Gastroesophageal sphincter (tissue), 4 donors: ENCODE data around the gene ING1. TPM values are rescaled to one million over a fixed set of nuclear protein-coding genes. Genes with fewer than 3 reads are reported as not detected.
A peak's percentile ranks its signal among the peaks of the same experiment; 100 is the strongest.

Experiments
- ATAC-seq: fragments of 150-250 bp; one replicate; pipeline ENCODE4 v1.9.1; 2016; ENCODE audit warnings: mild to moderate bottlenecking, moderate library complexity
- H3K27ac ChIP-seq, 4 donors: fragments of 200-600 bp; sonication (generic) in 3 of 4; 1 replicate in 3 of 4; 2 replicates in 1 of 4; pipeline ENCODE4 v1.5.1; 2016 to 2019
- H3K27me3 ChIP-seq: fragments of 200-600 bp; sonication (generic); one replicate; pipeline ENCODE4 v1.5.1; 2019
- H3K36me3 ChIP-seq, 2 donors: fragments of 200-600 bp; sonication (generic); one replicate each; pipeline ENCODE4 v1.5.1; 2019; ENCODE audit warnings: control low read depth in 1 of 2
- H3K4me1 ChIP-seq, 3 donors: fragments of 200-600 bp; sonication (generic); 1 replicate in 2 of 3; 2 replicates in 1 of 3; pipeline ENCODE4 v1.5.1; 2016 to 2019; ENCODE audit warnings: control low read depth in 2 of 3
- H3K4me3 ChIP-seq, 2 donors: fragments of 200-600 bp; sonication (generic); one replicate each; pipeline ENCODE4 v1.5.1; 2019; ENCODE audit warnings: mild to moderate bottlenecking in 1 of 2, moderate library complexity in 1 of 2
- H3K9me3 ChIP-seq, 3 donors: fragments of 200-600 bp; sonication (generic); one replicate each; pipeline ENCODE4 v1.5.1; 2017 to 2019; ENCODE audit warnings: control low read depth in 2 of 3
- EP300 ChIP-seq: sonication (generic); formaldehyde crosslinking; IDR thresholded peaks from one replicate; pipeline ENCODE4 v1.6.1; 2017; ENCODE audit warnings: antibody characterized with exemption, mild to moderate bottlenecking
- POLR2A ChIP-seq, 2 donors: fragments of 450-650 bp; IDR thresholded peaks; one replicate each; pipeline ENCODE4 v1.6.1; 2017; ENCODE audit warnings: antibody characterized with exemption in 2 of 2, mild to moderate bottlenecking in 2 of 2, moderate library complexity in 1 of 2
- POLR2AphosphoS5 ChIP-seq: sonication (generic); formaldehyde crosslinking; IDR thresholded peaks from one replicate; pipeline ENCODE4 v1.6.1; 2017; ENCODE audit warnings: antibody characterized with exemption
- WGBS, 2 donors: methylation state at CpG; one replicate each; pipeline ENCODE4 v1.1.5; 2018; ENCODE audit warnings: low coverage in 1 of 2; 5-methylcytosine and 5-hydroxymethylcytosine counted together
- total RNA-seq, 4 donors: library from RNA; depleted of rRNA; stranded (reverse); fragments of >200 nt; gene quantifications; one replicate each; pipeline ENCODE4 v1.1.0, GENCODE V29; 2016
- TF ChIP-seq, protein P1 (sequence below), 4 experiments: fragments of 200-600 bp in 2 of 4; fragments of 450-650 bp in 2 of 4; sonication (generic) in 1 of 4; IDR thresholded peaks; one replicate each; pipeline ENCODE4 v1.5.1; 2017 to 2019; ENCODE audit warnings: antibody characterized with exemption in 4 of 4, mild to moderate bottlenecking in 2 of 4, moderate library complexity in 2 of 4

ING1 gene
- total RNA-seq, 4 donors from 2014 or later = 16.2 to 29.0 (median 22.7) TPM

DNA sequence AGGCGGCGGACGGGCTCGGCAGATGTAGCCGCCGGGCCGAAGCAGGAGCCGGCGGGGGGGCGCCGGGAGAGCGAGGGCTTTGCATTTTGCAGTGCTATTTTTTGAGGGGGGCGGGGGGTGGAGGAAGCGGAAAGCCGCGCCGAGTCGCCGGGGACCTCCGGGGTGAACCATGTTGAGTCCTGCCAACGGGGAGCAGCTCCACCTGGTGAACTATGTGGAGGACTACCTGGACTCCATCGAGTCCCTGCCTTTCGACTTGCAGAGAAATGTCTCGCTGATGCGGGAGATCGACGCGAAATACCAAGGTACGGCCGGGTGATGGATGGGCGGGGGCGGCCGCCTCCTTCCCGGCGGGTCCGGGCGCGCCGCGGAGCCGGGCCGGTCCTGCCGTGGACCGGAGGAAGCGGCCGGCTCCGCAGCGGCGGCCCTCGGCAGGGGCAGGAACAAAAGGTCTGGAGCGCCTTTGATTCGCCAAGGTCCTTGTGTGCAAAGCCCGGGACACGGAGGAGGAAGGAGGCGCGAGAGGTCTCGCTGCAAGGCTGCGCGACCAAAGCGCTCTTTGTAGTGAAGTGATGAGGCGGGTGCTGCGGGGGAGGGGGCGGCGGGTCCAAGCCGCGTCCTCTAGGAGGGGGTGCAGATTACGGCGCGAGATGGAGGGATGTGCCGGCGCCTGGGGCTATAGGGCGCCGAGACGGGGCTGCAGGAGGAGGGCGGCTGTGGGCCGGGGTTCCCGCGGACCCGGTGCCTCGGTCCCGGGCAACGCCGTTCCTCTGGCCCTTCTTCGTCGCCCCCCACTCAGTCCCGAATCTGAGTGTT, 689 bp downstream of the ING1 start:
- Histone ChIP-seq H3K4me3 (peak overlapping the region; percentile 85 to 91), H3K36me3 (peaks cover 0 to 3% of the 10 kb centered on the region in 2 donors), H3K27me3 (no peaks in the 10 kb centered on the region), H3K4me1 (peaks cover 2 to 42% (median 21%) of the 10 kb centered on the region in 3 donors), H3K9me3 (no peaks in the 10 kb centered on the region), H3K27ac (peak overlapping the region; percentile 87 to 100 (median 100))
- 0 to 10% methylated on average over 6 of the region's 86 CpGs for WGBS, 2 donors
- TF ChIP-seq POLR2A (IDR thresholded peaks at IDR 0.05) (no peak), POLR2AphosphoS5 (no peak), EP300 (no peak)
- TF ChIP-seq, protein P1, sequence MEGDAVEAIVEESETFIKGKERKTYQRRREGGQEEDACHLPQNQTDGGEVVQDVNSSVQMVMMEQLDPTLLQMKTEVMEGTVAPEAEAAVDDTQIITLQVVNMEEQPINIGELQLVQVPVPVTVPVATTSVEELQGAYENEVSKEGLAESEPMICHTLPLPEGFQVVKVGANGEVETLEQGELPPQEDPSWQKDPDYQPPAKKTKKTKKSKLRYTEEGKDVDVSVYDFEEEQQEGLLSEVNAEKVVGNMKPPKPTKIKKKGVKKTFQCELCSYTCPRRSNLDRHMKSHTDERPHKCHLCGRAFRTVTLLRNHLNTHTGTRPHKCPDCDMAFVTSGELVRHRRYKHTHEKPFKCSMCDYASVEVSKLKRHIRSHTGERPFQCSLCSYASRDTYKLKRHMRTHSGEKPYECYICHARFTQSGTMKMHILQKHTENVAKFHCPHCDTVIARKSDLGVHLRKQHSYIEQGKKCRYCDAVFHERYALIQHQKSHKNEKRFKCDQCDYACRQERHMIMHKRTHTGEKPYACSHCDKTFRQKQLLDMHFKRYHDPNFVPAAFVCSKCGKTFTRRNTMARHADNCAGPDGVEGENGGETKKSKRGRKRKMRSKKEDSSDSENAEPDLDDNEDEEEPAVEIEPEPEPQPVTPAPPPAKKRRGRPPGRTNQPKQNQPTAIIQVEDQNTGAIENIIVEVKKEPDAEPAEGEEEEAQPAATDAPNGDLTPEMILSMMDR (IDR thresholded peaks at IDR 0.05) = no peak
- no peak for ATAC-seq

DNA sequence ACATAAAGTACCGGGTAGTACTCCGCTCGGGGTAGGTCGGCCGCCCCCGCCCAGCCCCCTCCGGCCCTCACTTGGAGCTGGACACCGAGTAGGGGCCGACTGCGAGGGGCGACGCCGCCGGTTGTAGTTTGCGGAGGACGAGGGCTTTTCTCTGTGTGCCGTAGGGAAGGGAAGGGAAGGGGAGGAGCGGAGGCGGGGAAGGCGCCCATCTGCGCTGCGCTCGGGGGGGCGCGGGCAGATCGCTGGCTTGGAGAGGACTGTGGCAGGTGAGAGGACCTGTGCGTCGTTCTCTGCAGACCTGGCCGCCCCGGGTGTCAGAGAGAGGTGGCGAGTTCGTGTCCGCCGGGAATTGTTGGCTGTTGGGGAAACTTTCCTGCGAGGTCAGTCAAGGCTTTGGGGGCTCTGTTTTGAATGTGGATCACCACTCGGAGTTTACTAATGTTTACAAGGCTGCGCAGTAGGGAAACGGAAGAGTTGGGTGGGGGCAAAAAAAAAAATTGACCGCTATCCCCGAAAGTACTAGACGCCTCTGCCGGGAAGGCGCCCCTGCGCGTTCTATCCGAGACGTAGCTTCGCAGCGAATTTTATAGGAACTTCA, 1.4 kb downstream of the ING1 start:
- peaks cover 2 to 42% (median 21%) of the 10 kb centered on the region in 3 donors for H3K4me1 ChIP-seq
- H3K27me3 ChIP-seq = no peaks in the 10 kb centered on the region
- H3K36me3 ChIP-seq = peaks cover 0 to 10% of the 10 kb centered on the region in 2 donors
- H3K9me3 ChIP-seq = no peaks in the 10 kb centered on the region
- H3K4me3 ChIP-seq = peak overlapping the region; percentile 85 to 91
- TF ChIP-seq POLR2AphosphoS5 (peak; percentile 100), POLR2A (IDR thresholded peaks at IDR 0.05) (peak; percentile 99 to 100), EP300 (no peak)
- TF ChIP-seq, protein P1 (IDR thresholded peaks at IDR 0.05) = peak in 2 of 4 experiments; percentile 18 to 39
- ATAC-seq = no peak
- H3K27ac ChIP-seq = peak overlapping the region; percentile 87 to 100 (median 100)
- 0% methylated on average over 14 of the region's 49 CpGs; no CpG with 5 or more reads in 1 of the 2 donors for WGBS, 2 donors

DNA sequence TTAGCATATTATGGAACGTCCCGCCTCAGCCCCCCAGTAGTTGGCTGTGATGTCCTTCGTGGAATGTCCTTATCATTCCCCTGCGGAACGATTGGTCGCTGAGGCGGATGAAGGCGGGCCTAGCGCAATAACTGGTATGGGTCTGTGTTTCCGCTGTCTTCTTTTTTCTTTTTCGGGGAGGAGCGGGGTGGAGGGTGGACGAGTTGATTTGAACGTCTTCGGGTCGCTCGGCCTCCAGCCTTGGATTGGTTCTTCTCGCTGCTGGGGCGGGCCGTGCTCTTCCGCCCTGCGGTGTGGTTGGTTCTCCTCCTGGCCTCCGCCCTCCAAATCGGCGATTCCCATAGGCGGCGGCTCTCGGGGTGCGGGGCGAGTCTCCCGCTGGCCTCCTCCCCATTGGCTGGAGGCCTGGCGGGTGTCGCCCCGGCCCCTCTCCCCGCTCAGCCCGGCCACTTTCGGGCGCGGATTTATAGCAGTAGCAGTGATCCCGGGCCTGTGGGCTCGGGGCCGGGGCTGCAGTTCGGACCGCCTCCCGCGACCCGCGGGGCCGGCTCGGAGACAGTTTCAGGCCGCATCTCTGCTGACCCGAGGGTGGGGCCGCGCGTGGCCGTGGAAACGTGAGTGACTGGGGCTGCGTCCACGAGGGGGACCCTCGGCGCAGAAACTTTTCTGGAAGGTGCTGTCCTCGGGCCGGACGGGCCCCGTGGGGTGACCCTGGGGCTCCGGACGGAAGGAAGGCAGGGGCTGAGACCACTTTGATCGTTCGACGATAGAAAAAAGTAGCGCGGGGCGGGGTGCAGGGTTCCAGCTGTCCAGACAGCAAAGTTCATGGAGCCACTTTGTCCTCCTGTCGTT, 2.1 kb downstream of the ING1 start:
- Histone ChIP-seq H3K9me3 (no peaks in the 10 kb centered on the region), H3K27ac (peak overlapping the region; percentile 90 to 100 (median 100)), H3K36me3 (peaks cover 0 to 15% of the 10 kb centered on the region in 2 donors), H3K27me3 (no peaks in the 10 kb centered on the region), H3K4me1 (peaks cover 2 to 40% (median 21%) of the 10 kb centered on the region in 3 donors), H3K4me3 (peak overlapping the region; percentile 68 to 91)
- TF ChIP-seq POLR2AphosphoS5 = peak; percentile 85
- TF ChIP-seq, protein P1 (IDR thresholded peaks at IDR 0.05) = peak in 3 of 4 experiments; percentile 30 to 42 (median 31)
- TF ChIP-seq EP300 = no peak
- peak; percentile 95 to 97 for TF ChIP-seq POLR2A (IDR thresholded peaks at IDR 0.05)
- 0 to 1% methylated on average over 3 to 13 of the region's 74 CpGs for WGBS, 2 donors
- peak; percentile 76 for ATAC-seq

DNA sequence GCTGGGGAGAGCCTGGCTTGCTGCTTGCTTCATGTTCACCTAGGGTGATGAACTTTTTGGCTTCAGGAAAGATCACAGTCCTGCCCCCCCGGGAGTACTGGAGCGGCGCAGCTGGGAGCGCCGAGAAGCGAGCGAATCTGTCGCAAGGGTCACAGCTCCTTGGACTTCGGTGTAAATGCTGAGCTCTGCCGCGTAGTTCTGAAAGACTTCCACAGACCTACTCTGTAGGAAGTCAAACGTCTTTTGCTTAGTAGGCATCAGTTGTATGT, 2.7 kb downstream of the ING1 start:
- H3K4me3 ChIP-seq = peak overlapping the region; percentile 68 to 91
- H3K4me1 ChIP-seq = peaks cover 2 to 35% (median 21%) of the 10 kb centered on the region in 3 donors
- no peak for TF ChIP-seq EP300
- TF ChIP-seq POLR2A (IDR thresholded peaks at IDR 0.05) = no peak
- TF ChIP-seq, protein P1 (IDR thresholded peaks at IDR 0.05) = no peak
- no peak for TF ChIP-seq POLR2AphosphoS5
- peak overlapping the region; percentile 90 to 99 (median 98) for H3K27ac ChIP-seq
- 0% methylated on average over 3 to 9 of the region's 12 CpGs for WGBS, 2 donors
- no peaks in the 10 kb centered on the region for H3K27me3 ChIP-seq
- no peaks in the 10 kb centered on the region for H3K9me3 ChIP-seq
- no peak for ATAC-seq
- H3K36me3 ChIP-seq = peaks cover 0 to 21% of the 10 kb centered on the region in 2 donors
